ENCODE measurements around the gene FBXL16.

The FBXL16 gene

GRCh38 chr16:680967-681745 is 24.4 kb downstream of the FBXL16 start:
- peak; percentile 49 for DNase-seq (ENCODE audit: low read depth)

GRCh38 chr16:680625-680945 is 25.0 kb downstream of the FBXL16 start:
- no peak for DNase-seq (ENCODE audit: low read depth)
- TF ChIP-seq CTCF (IDR thresholded peaks at IDR 0.05; ENCODE audit: insufficient read depth, low read depth, low read length, missing control alignments) = no peak
- H3K4me3 ChIP-seq (ENCODE audit: low read depth, low read length) = peak overlapping the region; percentile 83

More at GRCh38 chr16:680967-681745, 24.4 kb downstream of the FBXL16 start:
- no peak for TF ChIP-seq CTCF (IDR thresholded peaks at IDR 0.05; ENCODE audit: insufficient read depth, low read depth, low read length, missing control alignments)
- peak overlapping the region; percentile 83 for H3K4me3 ChIP-seq (ENCODE audit: low read depth, low read length)

- DNase-seq (ENCODE audit: low read depth) = peak; percentile 91
- TF ChIP-seq CTCF (IDR thresholded peaks at IDR 0.05; ENCODE audit: insufficient read depth, low read depth, low read length, missing control alignments) = no peak
- peak within 1 kb of the TSS; percentile 83 for H3K4me3 ChIP-seq (ENCODE audit: low read depth, low read length)
Observed at GRCh38 chr16:679814-680624, 25.6 kb downstream of the FBXL16 start, which contains the start of gene STUB1. Gene STUB1, plus strand, starts transcription at chr16:680410. Its CDS starts 116 bp downstream, at chr16:680526.

GRCh38 chr16:678858-679813 is 26.5 kb downstream of the FBXL16 start:
- peak overlapping the region; percentile 62 for H3K4me3 ChIP-seq (ENCODE audit: low read depth, low read length)
- peak; percentile 66 for DNase-seq (ENCODE audit: low read depth)
- TF ChIP-seq CTCF (IDR thresholded peaks at IDR 0.05; ENCODE audit: insufficient read depth, low read depth, low read length, missing control alignments) = no peak

GRCh38 chr16:678209-678857 is 27.3 kb downstream of the FBXL16 start:
- TF ChIP-seq CTCF (IDR thresholded peaks at IDR 0.05; ENCODE audit: insufficient read depth, low read depth, low read length, missing control alignments) = no peak
- H3K4me3 ChIP-seq (ENCODE audit: low read depth, low read length) = no peak overlapping the region
- no peak for DNase-seq (ENCODE audit: low read depth)

All from GM12865 (cell line).